ENCODE data around the gene BLOC1S5.
"Not testable (repeated sequence)": the region's sequence is repeated elsewhere in the genome, so short reads cannot be mapped to it uniquely, and the experiment has no call there.

The BLOC1S5 gene

DNA sequence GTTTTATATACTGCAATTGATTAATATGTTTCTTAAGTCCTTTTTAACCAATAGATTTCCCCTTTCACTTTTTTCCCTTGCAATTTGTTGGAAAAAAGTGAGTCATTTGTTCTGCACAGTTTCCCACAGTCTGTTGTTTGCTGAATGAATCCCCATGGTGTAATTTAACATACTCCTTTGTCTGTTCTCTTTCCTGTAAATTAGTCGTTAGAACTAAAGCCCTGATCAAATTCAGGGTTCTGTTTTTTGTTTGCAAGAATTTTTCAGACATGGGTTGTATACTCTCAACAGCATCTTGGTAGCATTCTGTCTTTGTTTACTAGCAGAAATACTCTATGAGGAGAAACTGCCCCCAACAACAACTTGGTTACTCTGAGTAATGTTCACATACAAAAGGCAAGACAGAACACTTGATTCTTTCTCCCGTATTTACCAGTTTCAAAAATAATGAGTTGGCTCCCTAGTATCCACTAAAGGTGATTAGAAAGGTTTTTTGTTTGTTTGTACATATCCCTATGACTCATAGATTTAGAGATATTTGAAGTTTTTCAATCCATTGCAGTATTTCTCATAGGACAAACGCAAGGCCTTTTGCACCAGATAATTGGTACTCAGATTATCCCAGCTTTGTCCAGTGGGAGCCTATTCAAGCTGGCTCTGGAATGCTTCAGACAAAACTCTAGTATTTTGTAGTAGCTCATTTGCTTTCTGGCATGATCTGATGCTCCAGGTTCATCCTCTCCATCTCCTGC is 16.5 kb downstream of the BLOC1S5 start:
- DNase-seq: no peak

DNA sequence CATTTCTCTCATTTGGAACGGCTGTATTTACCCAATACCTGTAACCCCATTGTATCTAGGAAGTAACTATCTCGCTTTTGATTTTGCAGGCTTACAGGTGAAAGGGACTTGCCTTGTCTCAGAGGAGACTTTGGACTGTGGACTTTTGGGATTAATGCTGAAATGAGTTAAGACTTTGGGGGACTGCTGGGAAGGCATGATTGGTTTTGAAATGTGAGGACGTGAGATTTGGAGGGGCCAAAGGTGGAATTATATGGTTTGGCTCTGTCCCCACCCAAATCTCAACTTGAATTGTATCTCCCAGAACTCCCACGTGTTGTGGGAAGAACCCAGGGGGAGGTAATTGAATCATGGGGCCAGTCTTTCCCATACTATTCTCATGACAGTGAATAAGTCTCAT is 18.4 kb downstream of the BLOC1S5 start:
- not testable (repeated sequence) for DNase-seq

DNA sequence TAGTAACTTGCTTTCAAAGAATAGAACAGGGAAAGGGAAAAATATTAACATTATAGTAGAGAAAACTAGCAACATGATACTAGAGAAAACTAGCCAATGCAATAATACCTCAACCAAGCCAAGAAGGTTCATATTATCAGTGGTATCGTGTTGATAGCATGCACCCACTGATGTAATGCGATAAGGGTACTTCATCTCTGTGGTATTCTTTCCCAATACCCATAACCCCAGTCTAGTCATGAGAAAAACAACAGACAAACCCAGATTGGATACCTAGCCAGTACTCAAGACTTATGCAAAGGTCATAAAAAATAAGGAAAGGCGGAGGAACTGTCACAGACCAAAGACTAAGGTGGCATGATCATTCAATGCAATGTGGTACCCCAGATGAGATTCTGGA is 21.0 kb downstream of the BLOC1S5 start:
- DNase-seq: no peak

GRCh38 chr6:8041913-8042583 is 22.1 kb downstream of the BLOC1S5 start:
- DNase-seq: no peak

DNA sequence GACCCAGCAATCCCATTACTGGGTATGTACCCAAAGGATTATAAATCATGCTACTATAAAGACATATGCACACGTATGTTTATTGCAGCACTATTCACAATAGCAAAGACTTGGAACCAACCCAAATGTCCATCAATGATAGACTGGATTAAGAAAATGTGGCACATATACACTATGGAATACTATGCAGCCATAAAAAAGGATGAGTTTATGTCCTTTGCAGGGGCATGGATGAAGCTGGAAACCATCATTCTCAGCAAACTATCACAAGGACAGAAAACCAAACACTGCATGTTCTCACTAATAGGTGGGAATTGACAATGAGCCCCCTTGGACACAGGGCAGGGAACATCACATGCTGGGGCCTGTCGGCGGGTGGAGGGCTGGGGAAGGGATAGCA is 30.1 kb downstream of the BLOC1S5 start:
- not testable (repeated sequence) for DNase-seq

DNA sequence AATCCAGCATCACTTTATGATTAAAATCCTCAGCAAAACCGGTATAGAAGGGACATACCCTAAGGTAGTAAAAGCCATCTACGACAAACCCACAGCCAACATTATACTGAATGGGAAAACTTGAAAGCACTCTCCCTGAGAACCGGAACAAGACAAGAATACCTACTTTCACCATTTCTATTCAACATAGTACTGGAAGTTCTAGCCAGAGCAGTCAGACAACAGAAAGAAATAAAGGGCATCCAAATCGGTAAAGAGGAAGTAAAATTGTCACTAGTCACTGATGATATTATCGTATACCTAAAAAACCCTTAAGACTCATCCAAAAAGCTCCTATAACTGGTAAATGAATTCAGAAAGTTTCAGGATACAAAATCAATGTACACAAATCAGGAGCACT is 33.3 kb downstream of the BLOC1S5 start:
- DNase-seq: no peak

- DNase-seq: no peak
Observed at GRCh38 chr6:8029243-8029870, 34.8 kb downstream of the BLOC1S5 start.

- DNase-seq: no peak
Observed at GRCh38 chr6:8027965-8028651, 36.1 kb downstream of the BLOC1S5 start.

GRCh38 chr6:8026800-8027199 is 37.4 kb downstream of the BLOC1S5 start:
- DNase-seq: no peak

DNA sequence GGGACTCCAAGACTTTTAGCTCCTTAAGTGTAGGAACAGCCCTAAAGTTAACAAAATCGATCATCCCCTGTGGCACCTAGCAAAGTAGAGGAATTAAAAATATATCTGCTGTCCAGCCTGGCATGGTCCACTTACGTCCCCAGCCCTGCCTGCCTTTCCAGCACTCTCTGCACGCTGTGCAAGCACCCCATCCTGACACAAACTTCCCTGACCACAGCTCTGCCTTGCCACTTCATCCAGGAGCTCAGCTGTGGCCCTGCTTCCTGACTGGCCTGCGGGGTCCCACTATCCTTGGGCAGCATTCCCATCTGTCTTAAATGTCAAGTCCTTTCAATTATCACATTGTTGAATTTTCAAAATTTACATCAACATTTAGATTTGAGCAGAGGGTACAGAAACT is 39.0 kb downstream of the BLOC1S5 start:
- DNase-seq: no peak

DNA sequence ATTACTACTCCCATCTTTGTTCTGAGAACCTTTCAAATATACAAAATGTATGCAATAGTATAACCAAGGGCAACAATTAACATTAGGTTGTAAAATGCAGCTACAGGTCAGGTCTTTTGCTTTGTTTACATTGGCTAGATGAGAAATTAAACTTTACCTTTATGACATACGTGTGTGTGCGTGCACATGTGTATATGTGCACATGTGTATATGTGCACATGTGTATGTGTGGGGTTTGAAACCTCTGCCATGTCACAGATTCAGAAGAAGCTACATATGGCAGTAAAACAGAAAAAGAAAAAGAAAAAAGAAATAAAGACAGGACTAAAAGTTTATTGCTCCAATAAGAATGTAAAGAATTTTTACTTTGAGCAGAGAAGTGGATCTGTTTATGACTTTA is 40.6 kb downstream of the BLOC1S5 start:
- DNase-seq: no peak

GRCh38 chr6:8020083-8020482 is 44.1 kb downstream of the BLOC1S5 start:
- DNase-seq: no peak

DNA sequence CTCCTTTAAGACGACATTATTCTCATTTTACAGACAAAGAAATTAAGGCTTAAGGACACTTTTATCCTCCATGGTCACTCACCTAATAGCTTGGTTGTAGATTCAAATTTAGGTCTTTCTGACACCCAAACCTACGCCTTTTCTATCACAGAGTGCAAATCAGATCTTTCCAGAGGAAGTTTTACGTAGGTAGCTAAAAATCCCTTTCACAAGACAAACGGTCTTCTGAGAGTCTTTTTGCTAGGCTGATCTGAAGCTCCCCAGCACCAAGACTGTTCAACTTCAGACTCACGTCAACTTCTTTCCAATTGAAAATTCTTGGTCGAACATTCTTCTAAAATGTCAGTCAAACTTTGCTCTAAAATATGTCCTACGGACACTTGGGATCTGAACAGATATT is 46.5 kb downstream of the BLOC1S5 start:
- no peak for DNase-seq

GRCh38 chr6:8017276-8017701 is 46.9 kb downstream of the BLOC1S5 start:
- DNase-seq: peak; percentile 51

DNA sequence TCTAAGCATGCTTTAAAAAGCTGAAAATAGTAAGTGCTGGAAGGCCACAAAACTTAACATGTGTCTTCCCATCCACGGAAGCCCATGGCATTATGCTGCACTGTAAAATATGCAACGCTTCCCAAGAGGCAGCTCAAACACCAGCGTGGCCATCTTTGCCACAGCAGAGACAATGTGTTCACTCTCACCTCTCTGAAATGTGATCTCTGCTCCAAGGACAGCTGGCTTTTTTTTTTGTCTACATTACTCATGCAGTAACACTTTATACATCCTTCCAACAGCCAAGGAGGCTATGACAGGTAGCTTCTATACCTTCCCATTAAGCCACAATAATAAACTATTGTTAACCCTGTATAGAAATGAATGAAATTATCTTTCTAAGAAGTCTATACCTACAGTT is 49.2 kb downstream of the BLOC1S5 start:
- no peak for DNase-seq

DNA sequence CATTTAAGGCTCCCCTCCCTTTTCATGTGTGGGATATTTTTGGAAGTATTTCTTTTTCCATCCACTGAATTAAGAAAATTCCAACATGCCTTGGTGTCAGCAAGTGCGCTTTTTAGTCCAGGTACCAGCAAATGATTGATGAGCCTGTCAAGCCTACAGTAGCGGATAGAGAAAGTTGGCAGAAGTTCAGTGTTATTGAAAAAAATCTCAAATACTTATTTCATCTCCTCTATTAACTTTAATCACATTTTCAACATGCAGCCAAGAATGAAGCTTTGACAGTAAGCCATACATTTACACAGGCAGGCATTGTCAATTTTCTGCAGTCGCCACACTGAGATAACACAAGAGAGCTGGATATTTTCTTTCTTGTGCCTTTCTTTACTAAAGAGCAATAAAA is 50.4 kb downstream of the BLOC1S5 start:
- no peak for DNase-seq

- DNase-seq: no peak
Observed at GRCh38 chr6:8006208-8006607, 58.0 kb downstream of the BLOC1S5 start.

- no peak for DNase-seq
Observed at GRCh38 chr6:8005136-8005535, 59.1 kb downstream of the BLOC1S5 start.

DNA sequence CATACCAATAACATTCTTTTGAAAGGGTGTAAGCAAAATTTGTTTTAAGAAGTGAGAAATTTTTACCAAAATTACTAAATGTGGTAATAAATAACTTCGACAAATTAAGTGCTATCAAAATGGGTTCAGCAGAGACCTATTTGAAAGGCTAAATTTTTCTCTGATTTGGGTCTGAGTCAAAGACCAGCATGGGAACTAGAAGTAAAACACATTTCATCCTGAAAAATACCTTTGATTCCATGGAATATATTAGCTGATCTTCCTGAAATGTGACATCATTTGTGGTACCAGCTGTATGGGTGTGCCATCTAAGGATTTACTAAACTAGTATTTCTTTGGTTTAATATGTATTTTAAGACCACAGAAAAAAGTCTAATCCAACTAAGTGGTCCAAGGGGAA is 63.6 kb downstream of the BLOC1S5 start:
- no peak for DNase-seq

- DNase-seq: no peak
Observed at GRCh38 chr6:8000188-8000596, 64.0 kb downstream of the BLOC1S5 start.

- no peak for DNase-seq
Observed at GRCh38 chr6:7999201-7999600, 65.0 kb downstream of the BLOC1S5 start.

DNA sequence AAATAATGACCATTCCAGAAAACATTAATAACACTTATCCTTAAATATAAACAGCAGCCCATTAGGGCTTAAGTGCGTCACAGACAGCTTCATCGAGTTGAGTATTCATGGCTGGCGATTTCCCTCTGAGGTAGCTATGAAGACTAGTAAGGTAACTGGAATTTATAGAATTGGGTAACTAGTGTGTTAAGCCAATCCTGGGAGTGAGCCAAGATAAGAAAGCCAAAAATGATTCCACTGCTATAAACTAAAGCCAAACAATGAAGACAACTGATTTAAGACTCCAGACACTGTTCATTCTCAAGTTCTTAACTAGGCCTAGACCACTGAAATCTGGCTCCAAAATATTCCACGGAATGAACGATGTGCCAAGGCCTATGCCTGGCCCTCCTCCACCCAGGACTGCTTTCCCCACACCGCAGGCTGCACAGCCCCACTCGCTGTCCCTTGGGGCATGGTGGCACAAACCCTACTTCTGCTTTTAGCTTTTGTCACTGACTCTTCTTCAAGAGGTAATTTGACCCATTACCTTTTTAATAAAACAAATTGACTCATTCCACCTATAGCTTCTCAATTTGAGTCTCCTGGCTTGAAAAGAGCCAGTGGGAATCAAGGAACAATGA is 66.0 kb downstream of the BLOC1S5 start:
- no peak for DNase-seq

- DNase-seq: no peak
Observed at GRCh38 chr6:7997286-7997685, 66.9 kb downstream of the BLOC1S5 start.

Measured in right kidney (tissue), 1 donor.